GM23338 (cell line): ENCODE results near the gene CCDC167. TPM values are rescaled to one million over a fixed set of nuclear protein-coding genes. Genes with fewer than 3 reads are reported as not detected.

Source experiments
- ATAC-seq: fragments of 200-7000 bp; cut with Tn5 transposase; 3 replicates; pipeline ENCODE4 v1.9.1; 2020
- DNase-seq: peaks from one replicate; pipeline ENCODE4 v3.0.0-alpha.2; 2015; ENCODE audit warnings: low spot score
- H2AFZ ChIP-seq: fragments of 200-600 bp; sonication (generic); 2 replicates; pipeline ENCODE4 v1.8.0; 2016; ENCODE audit warnings: antibody characterized with exemption, mild to moderate bottlenecking, moderate library complexity
- H3F3A ChIP-seq: fragments of 200-600 bp; sonication (generic); replicated peaks from 2 replicates; pipeline ENCODE4 v1.8.0; 2017; ENCODE audit warnings: antibody characterized with exemption, mixed run types, low read depth
- H3K27ac ChIP-seq: fragments of 200-600 bp; sonication (generic); 2 replicates; pipeline ENCODE4 v1.6.1; 2016; ENCODE audit warnings: low read depth
- H3K27me3 ChIP-seq: fragments of 200-600 bp; sonication (generic); 2 replicates; pipeline ENCODE4 v1.8.0; 2016; ENCODE audit warnings: mild to moderate bottlenecking, mixed run types, moderate library complexity; ENCODE audit not compliant: insufficient read depth
- H3K36me3 ChIP-seq: fragments of 200-600 bp; sonication (generic); 2 replicates; pipeline ENCODE4 v1.8.0; 2016; ENCODE audit warnings: mild to moderate bottlenecking; ENCODE audit not compliant: insufficient read depth
- H3K4me1 ChIP-seq: fragments of 200-600 bp; sonication (generic); 2 replicates; pipeline ENCODE4 v1.8.0; 2016; ENCODE audit warnings: mild to moderate bottlenecking, moderate library complexity; ENCODE audit not compliant: insufficient read depth
- H3K4me2 ChIP-seq: fragments of 200-600 bp; sonication (generic); 2 replicates; pipeline ENCODE4 v1.7.1; 2017; ENCODE audit warnings: mixed run types
- H3K4me3 ChIP-seq: fragments of 200-600 bp; sonication (generic); 2 replicates; pipeline ENCODE4 v1.6.1; 2016; ENCODE audit warnings: mixed run types
- H3K79me2 ChIP-seq: fragments of 200-600 bp; sonication (generic); replicated peaks from 2 replicates; pipeline ENCODE4 v1.8.0; 2017; ENCODE audit warnings: mild to moderate bottlenecking; ENCODE audit not compliant: insufficient read depth
- H3K9me2 ChIP-seq: fragments of 200-600 bp; sonication (generic); 2 replicates; pipeline ENCODE4 v1.8.0; 2017; ENCODE audit not compliant: insufficient read depth
- H4K20me1 ChIP-seq: fragments of 200-600 bp; sonication (generic); replicated peaks from 2 replicates; pipeline ENCODE4 v1.8.0; 2017; ENCODE audit warnings: mild to moderate bottlenecking; ENCODE audit not compliant: insufficient read depth
- H3K27ac Mint-ChIP-seq: 2 replicates; pipeline ENCODE4 v1.8.0; 2020; ENCODE audit warnings: inconsistent platforms, mild to moderate bottlenecking, moderate library complexity, mixed read lengths
- H3K27me3 Mint-ChIP-seq: 3 replicates; pipeline ENCODE4 v1.8.0; 2022; ENCODE audit warnings: low read depth, mild to moderate bottlenecking, moderate library complexity, mixed read lengths, inconsistent platforms; ENCODE audit not compliant: insufficient read depth, poor library complexity
- H3K36me3 Mint-ChIP-seq: 3 replicates; pipeline ENCODE4 v1.8.0; 2021; ENCODE audit warnings: low read depth, mild to moderate bottlenecking, inconsistent platforms, moderate library complexity, mixed read lengths
- H3K4me1 Mint-ChIP-seq: 3 replicates; pipeline ENCODE4 v1.8.0; 2020; ENCODE audit warnings: mild to moderate bottlenecking, inconsistent platforms, mixed read lengths
- H3K4me3 Mint-ChIP-seq: 3 replicates; pipeline ENCODE4 v1.8.0; 2021; ENCODE audit warnings: moderate library complexity, mild to moderate bottlenecking, inconsistent platforms, mixed read lengths
- H3K9me3 Mint-ChIP-seq: 3 replicates; pipeline ENCODE4 v1.8.0; 2020; ENCODE audit warnings: moderate library complexity, mild to moderate bottlenecking, inconsistent platforms, mixed read lengths
- CREB1 ChIP-seq: fragments of 250-450 bp; sonication (Bioruptor Pico); IDR thresholded peaks from 2 replicates; pipeline ENCODE4 v1.5.0; 2020; ENCODE audit warnings: low read depth, mild to moderate bottlenecking, moderate library complexity
- ETS1 ChIP-seq: IDR thresholded peaks from 2 replicates; pipeline ENCODE4 v1.6.1; 2016; ENCODE audit warnings: antibody characterized with exemption
- EZH2 ChIP-seq: fragments of 200-600 bp; sonication (generic); IDR thresholded peaks from one replicate; pipeline ENCODE4 v1.8.0; 2017; ENCODE audit warnings: antibody characterized with exemption, mild to moderate bottlenecking, low read depth; ENCODE audit not compliant: unreplicated experiment
- EZH2phosphoT487 ChIP-seq: fragments of 200-600 bp; sonication (generic); IDR thresholded peaks from one replicate; pipeline ENCODE4 v1.8.1; 2018; ENCODE audit warnings: antibody characterized with exemption; ENCODE audit not compliant: unreplicated experiment
- JUNB ChIP-seq: IDR thresholded peaks from one replicate; pipeline ENCODE4 v1.6.1; 2016; ENCODE audit warnings: antibody characterized with exemption; ENCODE audit not compliant: unreplicated experiment
- NANOG ChIP-seq: IDR thresholded peaks from 2 replicates; pipeline ENCODE4 v1.6.1; 2016; ENCODE audit warnings: antibody characterized with exemption, borderline replicate concordance
- POLR2AphosphoS5 ChIP-seq: IDR thresholded peaks from 2 replicates; pipeline ENCODE4 v1.6.1; 2016; ENCODE audit warnings: antibody characterized with exemption, low read depth
- STAT1 ChIP-seq: IDR thresholded peaks from one replicate; pipeline ENCODE4 v1.6.1; 2016; ENCODE audit warnings: antibody characterized with exemption; ENCODE audit not compliant: unreplicated experiment
- ZNF114 ChIP-seq: fragments of 250-450 bp; sonication (Bioruptor Pico); IDR thresholded peaks from 2 replicates; pipeline ENCODE4 v1.5.0; 2020; ENCODE audit warnings: mild to moderate bottlenecking, moderate library complexity
- ZNF331 ChIP-seq: fragments of 250-450 bp; sonication (Bioruptor Pico); IDR thresholded peaks from 2 replicates; pipeline ENCODE4 v1.5.0; 2020; ENCODE audit warnings: low read depth, mild to moderate bottlenecking, moderate library complexity
- polyA plus RNA-seq: library from polyadenylated mRNA; unstranded; fragments of >200 nt; fragmentation: Nextera tagmentation; extraction: Ambion mirVana; gene quantifications from 2 replicates; pipeline ENCODE4 v1.2.1, GENCODE V29; 2016
- total RNA-seq: library from RNA; depleted of rRNA; stranded (reverse); fragments of >200 nt; shearing (Covaris generic); gene quantifications from 2 replicates; pipeline ENCODE4 v1.2.3, GENCODE V29; 2014
- TF ChIP-seq, protein P1 (sequence below), 2 experiments: fragments of 200-600 bp in 1 of 2; sonication (generic) in 1 of 2; conservative IDR thresholded peaks; 2 replicates each; pipeline versions ENCODE4 v1.5.1 to v1.6.1; 2016 to 2017; ENCODE audit warnings: antibody characterized with exemption in 2 of 2, low read depth in 2 of 2, mild to moderate bottlenecking in 2 of 2, moderate library complexity in 1 of 2
- TF ChIP-seq, protein P2 (sequence below): IDR thresholded peaks from one replicate; pipeline ENCODE4 v1.6.1; 2018; ENCODE audit warnings: antibody characterized with exemption; ENCODE audit not compliant: unreplicated experiment

CCDC167 gene
- total and polyA plus RNA-seq, 2 experiments from 2014 or later: 17.6 to 21.4 TPM

DNA sequence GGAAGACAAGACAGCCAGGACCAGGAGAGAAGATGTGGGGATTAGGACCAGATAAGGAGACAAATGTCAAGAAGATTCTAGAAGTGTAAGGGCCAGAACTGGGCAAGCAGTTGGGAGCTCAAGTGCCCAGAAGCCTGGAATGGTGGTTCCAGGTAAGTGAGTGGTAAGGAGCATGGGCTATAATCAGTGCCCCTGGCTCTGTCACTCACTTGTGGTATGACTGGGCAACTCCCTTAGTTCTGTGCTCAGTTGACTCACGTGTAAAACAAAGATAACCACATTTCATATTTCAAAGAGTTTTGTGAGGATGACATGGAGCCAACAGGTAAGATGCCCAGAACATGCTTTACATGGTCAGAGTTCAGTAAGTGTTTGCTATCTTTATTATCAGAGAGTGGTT, 11.2 kb downstream of the CCDC167 start:
- no peaks in the 10 kb centered on the region for H3K27me3 ChIP-seq
- H3K4me3 ChIP-seq: no peak overlapping the region
- H3K9me2 ChIP-seq: no peaks in the 10 kb centered on the region
- H2AFZ ChIP-seq: no peak overlapping the region
- H3K27ac ChIP-seq: no peak overlapping the region
- no peaks in the 10 kb centered on the region for H3K36me3 ChIP-seq
- H3F3A ChIP-seq: 0 out of 2 replicates have a peak, but pooled peaks cover 2% of the 10 kb centered on the region
- Mint-ChIP-seq H3K36me3 (no peaks in the 10 kb centered on the region), H3K4me1 (peaks cover 33% of the 10 kb centered on the region), H3K4me3 (no peak overlapping the region), H3K9me3 (no peaks in the 10 kb centered on the region), H3K27ac (no peak overlapping the region), H3K27me3 (peaks cover 10% of the 10 kb centered on the region)
- H3K4me2 ChIP-seq: no peak overlapping the region
- peaks cover 5% of the 10 kb centered on the region; the same call in 1 of the 2 replicates for H4K20me1 ChIP-seq
- H3K4me1 ChIP-seq: peaks cover 15% of the 10 kb centered on the region
- DNase-seq: no peak
- TF ChIP-seq CREB1 (CRISPR knock-in tag) (no peak), STAT1 (no peak), POLR2AphosphoS5 (no peak), NANOG (no peak)
- TF ChIP-seq, protein P1, sequence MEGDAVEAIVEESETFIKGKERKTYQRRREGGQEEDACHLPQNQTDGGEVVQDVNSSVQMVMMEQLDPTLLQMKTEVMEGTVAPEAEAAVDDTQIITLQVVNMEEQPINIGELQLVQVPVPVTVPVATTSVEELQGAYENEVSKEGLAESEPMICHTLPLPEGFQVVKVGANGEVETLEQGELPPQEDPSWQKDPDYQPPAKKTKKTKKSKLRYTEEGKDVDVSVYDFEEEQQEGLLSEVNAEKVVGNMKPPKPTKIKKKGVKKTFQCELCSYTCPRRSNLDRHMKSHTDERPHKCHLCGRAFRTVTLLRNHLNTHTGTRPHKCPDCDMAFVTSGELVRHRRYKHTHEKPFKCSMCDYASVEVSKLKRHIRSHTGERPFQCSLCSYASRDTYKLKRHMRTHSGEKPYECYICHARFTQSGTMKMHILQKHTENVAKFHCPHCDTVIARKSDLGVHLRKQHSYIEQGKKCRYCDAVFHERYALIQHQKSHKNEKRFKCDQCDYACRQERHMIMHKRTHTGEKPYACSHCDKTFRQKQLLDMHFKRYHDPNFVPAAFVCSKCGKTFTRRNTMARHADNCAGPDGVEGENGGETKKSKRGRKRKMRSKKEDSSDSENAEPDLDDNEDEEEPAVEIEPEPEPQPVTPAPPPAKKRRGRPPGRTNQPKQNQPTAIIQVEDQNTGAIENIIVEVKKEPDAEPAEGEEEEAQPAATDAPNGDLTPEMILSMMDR (conservative IDR thresholded peaks at IDR 0.05; ENCODE audit: low read depth in 2 of 2): no peak
- TF ChIP-seq, protein P2, sequence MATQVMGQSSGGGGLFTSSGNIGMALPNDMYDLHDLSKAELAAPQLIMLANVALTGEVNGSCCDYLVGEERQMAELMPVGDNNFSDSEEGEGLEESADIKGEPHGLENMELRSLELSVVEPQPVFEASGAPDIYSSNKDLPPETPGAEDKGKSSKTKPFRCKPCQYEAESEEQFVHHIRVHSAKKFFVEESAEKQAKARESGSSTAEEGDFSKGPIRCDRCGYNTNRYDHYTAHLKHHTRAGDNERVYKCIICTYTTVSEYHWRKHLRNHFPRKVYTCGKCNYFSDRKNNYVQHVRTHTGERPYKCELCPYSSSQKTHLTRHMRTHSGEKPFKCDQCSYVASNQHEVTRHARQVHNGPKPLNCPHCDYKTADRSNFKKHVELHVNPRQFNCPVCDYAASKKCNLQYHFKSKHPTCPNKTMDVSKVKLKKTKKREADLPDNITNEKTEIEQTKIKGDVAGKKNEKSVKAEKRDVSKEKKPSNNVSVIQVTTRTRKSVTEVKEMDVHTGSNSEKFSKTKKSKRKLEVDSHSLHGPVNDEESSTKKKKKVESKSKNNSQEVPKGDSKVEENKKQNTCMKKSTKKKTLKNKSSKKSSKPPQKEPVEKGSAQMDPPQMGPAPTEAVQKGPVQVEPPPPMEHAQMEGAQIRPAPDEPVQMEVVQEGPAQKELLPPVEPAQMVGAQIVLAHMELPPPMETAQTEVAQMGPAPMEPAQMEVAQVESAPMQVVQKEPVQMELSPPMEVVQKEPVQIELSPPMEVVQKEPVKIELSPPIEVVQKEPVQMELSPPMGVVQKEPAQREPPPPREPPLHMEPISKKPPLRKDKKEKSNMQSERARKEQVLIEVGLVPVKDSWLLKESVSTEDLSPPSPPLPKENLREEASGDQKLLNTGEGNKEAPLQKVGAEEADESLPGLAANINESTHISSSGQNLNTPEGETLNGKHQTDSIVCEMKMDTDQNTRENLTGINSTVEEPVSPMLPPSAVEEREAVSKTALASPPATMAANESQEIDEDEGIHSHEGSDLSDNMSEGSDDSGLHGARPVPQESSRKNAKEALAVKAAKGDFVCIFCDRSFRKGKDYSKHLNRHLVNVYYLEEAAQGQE: no peak
- ATAC-seq: no peak
- no peaks in the 10 kb centered on the region for H3K79me2 ChIP-seq

- Histone ChIP-seq H4K20me1 (peaks cover 5% of the 10 kb centered on the region; the same call in 1 of the 2 replicates), H3K4me1 (peaks cover 14% of the 10 kb centered on the region), H3K4me2 (no peak overlapping the region), H3K27me3 (no peaks in the 10 kb centered on the region), H2AFZ (no peak overlapping the region), H3F3A (no peaks in the 10 kb centered on the region), H3K9me2 (no peaks in the 10 kb centered on the region), H3K4me3 (no peak overlapping the region), H3K79me2 (no peaks in the 10 kb centered on the region), H3K27ac (no peak overlapping the region), H3K36me3 (no peaks in the 10 kb centered on the region)
- DNase-seq (no peak), ATAC-seq (no peak)
- H3K4me3 Mint-ChIP-seq: no peak overlapping the region
- H3K4me1 Mint-ChIP-seq: peaks cover 26% of the 10 kb centered on the region
- peaks cover 4% of the 10 kb centered on the region for H3K27me3 Mint-ChIP-seq
- H3K9me3 Mint-ChIP-seq: no peaks in the 10 kb centered on the region
- H3K36me3 Mint-ChIP-seq: no peaks in the 10 kb centered on the region
- peak overlapping the region; percentile 54; the same call in 1 of the 2 replicates for H3K27ac Mint-ChIP-seq
- TF ChIP-seq EZH2phosphoT487 (no peak), ETS1 (no peak), EZH2 (no peak), ZNF331 (no peak), NANOG (no peak), POLR2AphosphoS5 (no peak), ZNF114 (CRISPR knock-in tag) (no peak), JUNB (no peak), CREB1 (CRISPR knock-in tag) (no peak), STAT1 (no peak)
- TF ChIP-seq, protein P1 (conservative IDR thresholded peaks at IDR 0.05; ENCODE audit: low read depth in 2 of 2): no peak
Observed at GRCh38 chr6:37487591-37488380, 11.9 kb downstream of the CCDC167 start.
